AG04449 (cell line): ENCODE measurements around the gene SPI1.

Experiments
- CTCF ChIA-PET: fragments of 350-600 bp; formaldehyde crosslinking; extraction: SDS; loops from one replicate; lab custom pipeline; 2021; ENCODE audit warnings: antibody characterized with exemption; lab: Yijun Ruan, JAX
- POLR2A ChIA-PET: fragments of 400-600, 350-600 bp; formaldehyde crosslinking; extraction: SDS; loops from one replicate; lab custom pipeline; 2020; ENCODE audit warnings: antibody characterized with exemption, inconsistent platforms; lab: Yijun Ruan, JAX
- DNase-seq: peaks from one replicate; pipeline ENCODE4 v3.0.0-alpha.2; 2010; ENCODE audit warnings: low read depth, low spot score
- H3K4me3 ChIP-seq: 2 replicates; pipeline ENCODE4 v1.5.1; 2011; ENCODE audit warnings: low read depth, mild to moderate bottlenecking, control low read depth, low read length
- TF ChIP-seq, protein P1 (sequence below): IDR thresholded peaks from one replicate; pipeline ENCODE4 v1.5.1; 2011; ENCODE audit warnings: mild to moderate bottlenecking, moderate library complexity, low read length, control low read depth, inconsistent platforms; ENCODE audit not compliant: insufficient read depth; ENCODE audit errors: missing control alignments

SPI1 gene

DNA sequence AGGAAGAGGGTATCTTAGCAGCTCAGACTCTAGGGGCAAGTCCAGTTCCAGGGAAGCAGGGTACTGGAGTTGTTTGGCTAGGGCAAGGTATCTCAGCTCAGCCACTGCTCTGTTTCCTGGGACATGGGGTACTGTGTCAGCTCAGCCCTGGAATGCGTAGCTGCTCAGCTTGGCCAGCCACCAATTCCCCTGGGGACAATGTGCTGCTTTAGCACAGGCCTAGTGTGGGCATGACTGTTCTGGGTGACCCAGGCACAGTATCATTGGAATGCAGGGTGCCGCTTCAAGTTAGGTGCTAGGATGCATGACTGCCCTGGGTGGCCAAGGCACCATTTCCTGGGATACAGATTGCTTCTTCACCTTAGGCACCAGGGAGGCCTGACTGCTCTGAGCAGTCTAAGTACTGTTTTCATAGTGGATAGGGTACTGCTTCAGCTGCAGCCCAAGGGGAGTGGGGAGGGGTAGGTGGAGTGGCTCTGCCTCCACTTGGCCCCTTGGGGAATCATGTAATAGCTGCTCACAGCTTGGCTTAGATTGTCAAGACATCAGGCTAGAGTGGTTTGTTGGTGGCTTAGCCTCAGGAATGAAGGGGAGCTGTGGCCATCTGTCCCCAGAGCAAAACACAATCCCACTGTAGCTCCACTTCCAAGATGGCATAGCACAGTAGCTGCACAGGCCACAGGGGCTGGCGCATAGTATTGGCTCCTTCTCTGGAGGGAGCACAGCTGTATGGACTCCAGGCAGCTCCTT is 72.4 kb downstream of the SPI1 start:
- no peak for DNase-seq
- POLR2A ChIA-PET = no interaction called here
- no peak overlapping the region for H3K4me3 ChIP-seq

More for the DNA sequence above, 72.4 kb downstream of the SPI1 start:
- TF ChIP-seq, protein P1, sequence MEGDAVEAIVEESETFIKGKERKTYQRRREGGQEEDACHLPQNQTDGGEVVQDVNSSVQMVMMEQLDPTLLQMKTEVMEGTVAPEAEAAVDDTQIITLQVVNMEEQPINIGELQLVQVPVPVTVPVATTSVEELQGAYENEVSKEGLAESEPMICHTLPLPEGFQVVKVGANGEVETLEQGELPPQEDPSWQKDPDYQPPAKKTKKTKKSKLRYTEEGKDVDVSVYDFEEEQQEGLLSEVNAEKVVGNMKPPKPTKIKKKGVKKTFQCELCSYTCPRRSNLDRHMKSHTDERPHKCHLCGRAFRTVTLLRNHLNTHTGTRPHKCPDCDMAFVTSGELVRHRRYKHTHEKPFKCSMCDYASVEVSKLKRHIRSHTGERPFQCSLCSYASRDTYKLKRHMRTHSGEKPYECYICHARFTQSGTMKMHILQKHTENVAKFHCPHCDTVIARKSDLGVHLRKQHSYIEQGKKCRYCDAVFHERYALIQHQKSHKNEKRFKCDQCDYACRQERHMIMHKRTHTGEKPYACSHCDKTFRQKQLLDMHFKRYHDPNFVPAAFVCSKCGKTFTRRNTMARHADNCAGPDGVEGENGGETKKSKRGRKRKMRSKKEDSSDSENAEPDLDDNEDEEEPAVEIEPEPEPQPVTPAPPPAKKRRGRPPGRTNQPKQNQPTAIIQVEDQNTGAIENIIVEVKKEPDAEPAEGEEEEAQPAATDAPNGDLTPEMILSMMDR = no peak
- CTCF ChIA-PET = no interaction called here
